Calu3 (cell line): ENCODE results near the gene BMPR1B. TPM values are rescaled to one million over a fixed set of nuclear protein-coding genes. Genes with fewer than 3 reads are reported as not detected.

Source experiments
- BruUV-seq: library from RNA; stranded (reverse); fragments of 400-500 nt; replicated peaks from 2 replicates; lab custom pipeline; 2021; lab: Mats Ljungman, UMichigan
- CTCF ChIA-PET: fragments of 300-600 bp; sonication (Branson Sonifier 250); formaldehyde crosslinking; loops from one replicate; lab custom pipeline; 2022; ENCODE audit warnings: antibody characterized with exemption; lab: Charles Lee
- DNase-seq: peaks from one replicate; pipeline ENCODE4 v3.0.0; 2022
- H3K27ac Mint-ChIP-seq: one replicate; pipeline ENCODE4 v1.8.0; 2022; ENCODE audit warnings: mixed read lengths; ENCODE audit not compliant: unreplicated experiment
- H3K27me3 Mint-ChIP-seq: one replicate; pipeline ENCODE4 v1.8.0; 2022; ENCODE audit warnings: mixed read lengths; ENCODE audit not compliant: unreplicated experiment
- H3K36me3 Mint-ChIP-seq: one replicate; pipeline ENCODE4 v1.8.0; 2022; ENCODE audit warnings: mild to moderate bottlenecking, moderate library complexity, mixed read lengths; ENCODE audit not compliant: insufficient read depth, unreplicated experiment
- H3K4me1 Mint-ChIP-seq: one replicate; pipeline ENCODE4 v1.8.0; 2022; ENCODE audit warnings: mild to moderate bottlenecking, low read depth, mixed read lengths; ENCODE audit not compliant: unreplicated experiment
- H3K4me3 Mint-ChIP-seq: one replicate; pipeline ENCODE4 v1.8.0; 2022; ENCODE audit warnings: mild to moderate bottlenecking, low read depth, moderate library complexity, mixed read lengths; ENCODE audit not compliant: unreplicated experiment
- H3K9me3 Mint-ChIP-seq: one replicate; pipeline ENCODE4 v1.8.0; 2022; ENCODE audit warnings: low read depth, mixed read lengths; ENCODE audit not compliant: unreplicated experiment
- CTCF ChIP-seq: fragments of 200-600 bp; IDR thresholded peaks from one replicate; pipeline ENCODE4 v1.8.0; 2022; ENCODE audit warnings: antibody characterized with exemption; ENCODE audit not compliant: unreplicated experiment
- intact Hi-C: fragments of 100-400 bp; cut with micrococcal nuclease; formaldehyde crosslinking; loops from one replicate; pipeline ENCODE4 v1.10.0; 2022; ENCODE audit not compliant: unreplicated experiment
- total RNA-seq: library from RNA; stranded (reverse); gene quantifications from 2 replicates; pipeline ENCODE4 v1.2.3, GENCODE V29; 2022

BMPR1B gene
- total RNA-seq, 1 experiment from 2014 or later, result 9.2 TPM

GRCh38 chr4:94954251-94954650 lies 196.5 kb downstream of the BMPR1B start:
- intact Hi-C loops, result no loop called here
- H3K4me1 Mint-ChIP-seq, result peaks cover 8% of the 10 kb centered on the region
- H3K27me3 Mint-ChIP-seq, result no peaks in the 10 kb centered on the region
- DNase-seq, result no peak
- no peak overlapping the region for H3K27ac Mint-ChIP-seq
- no TSS peak for BruUV-seq
- no peak overlapping the region for H3K4me3 Mint-ChIP-seq
- CTCF ChIA-PET, result interaction anchor here (0.6 kb wide), 1 partner anchor 40 kb away, joined by 4 read pairs; no protein-coding TSS in a partner anchor
- peaks cover 5% of the 10 kb centered on the region for H3K9me3 Mint-ChIP-seq
- H3K36me3 Mint-ChIP-seq, result no peaks in the 10 kb centered on the region
- TF ChIP-seq CTCF, result no peak

- no peak for DNase-seq
- no TSS peak for BruUV-seq
- CTCF ChIA-PET, result no interaction called here
- Mint-ChIP-seq H3K27ac (no peak overlapping the region), H3K4me3 (no peak overlapping the region), H3K27me3 (no peaks in the 10 kb centered on the region), H3K4me1 (peaks cover 5% of the 10 kb centered on the region), H3K9me3 (peaks cover 4% of the 10 kb centered on the region), H3K36me3 (no peaks in the 10 kb centered on the region)
- intact Hi-C loops, result no loop called here
- TF ChIP-seq CTCF, result no peak
These were observed 199.3 kb downstream of the BMPR1B start for GRCh38 chr4:94957030-94957429.

- H3K4me3 Mint-ChIP-seq, result no peak overlapping the region
- H3K4me1 Mint-ChIP-seq, result no peaks in the 10 kb centered on the region
- H3K27me3 Mint-ChIP-seq, result no peaks in the 10 kb centered on the region
- intact Hi-C loops, result no loop called here
- CTCF ChIA-PET, result no interaction called here
- H3K36me3 Mint-ChIP-seq, result no peaks in the 10 kb centered on the region
- DNase-seq, result no peak
- BruUV-seq, result no TSS peak
- no peak overlapping the region for H3K27ac Mint-ChIP-seq
- no peak for TF ChIP-seq CTCF
- H3K9me3 Mint-ChIP-seq, result peaks cover 3% of the 10 kb centered on the region
These were observed 201.6 kb downstream of the BMPR1B start for GRCh38 chr4:94959307-94959706.

- CTCF ChIA-PET, result no interaction called here
- intact Hi-C loops, result no loop called here
- no peak overlapping the region for H3K4me3 Mint-ChIP-seq
- H3K36me3 Mint-ChIP-seq, result no peaks in the 10 kb centered on the region
- H3K4me1 Mint-ChIP-seq, result peaks cover 4% of the 10 kb centered on the region
- H3K27ac Mint-ChIP-seq, result no peak overlapping the region
- BruUV-seq, result no TSS peak
- no peak for DNase-seq
- TF ChIP-seq CTCF, result no peak
- no peaks in the 10 kb centered on the region for H3K27me3 Mint-ChIP-seq
- peaks cover 3% of the 10 kb centered on the region for H3K9me3 Mint-ChIP-seq
These were observed 203.0 kb downstream of the BMPR1B start for GRCh38 chr4:94960708-94961107.
